ENCODE data around the gene YEATS2. TPM values are rescaled to one million over a fixed set of nuclear protein-coding genes. Genes with fewer than 3 reads are reported as not detected.

The YEATS2 gene
- total RNA-seq, 1 donor from 2014 or later = 45.3 TPM

DNA sequence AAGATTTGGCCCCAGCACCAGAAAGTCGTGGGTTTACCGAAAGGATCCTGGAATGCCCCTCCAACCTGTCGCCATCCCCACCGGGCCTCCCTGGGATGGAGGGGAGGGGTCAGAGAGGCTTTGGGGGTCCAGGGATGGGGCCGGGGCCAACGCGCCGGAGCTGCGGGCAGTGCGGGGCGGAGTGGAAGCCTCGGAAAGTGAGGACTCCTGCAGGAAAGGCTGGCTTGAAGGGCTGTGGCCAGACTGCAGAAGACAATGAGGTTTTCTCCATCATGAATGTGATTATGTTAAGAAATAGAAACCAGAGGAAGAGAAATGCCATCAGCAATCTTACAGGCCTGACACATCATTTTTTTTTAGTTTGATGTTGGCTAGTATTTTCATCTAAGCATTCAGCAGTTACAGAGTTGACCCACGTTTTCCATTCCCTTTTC lies 738 bp downstream of the YEATS2 start:
- H3K4me3 ChIP-seq (ENCODE audit: insufficient read depth, low read depth, low read length) = peak overlapping the region; percentile 93
- peak overlapping the region; percentile 94 for H2AFZ ChIP-seq (ENCODE audit: low read depth, low read length)
- peak overlapping the region; percentile 93 for H3K4me2 ChIP-seq (ENCODE audit: low read length)
- H3K27ac ChIP-seq (ENCODE audit: low read depth, low read length) = peak overlapping the region; percentile 84
- Mint-ChIP-seq H3K27ac (ENCODE audit: unreplicated experiment) (peak overlapping the region; percentile 59), H3K36me3 (ENCODE audit: low read depth, unreplicated experiment) (peaks cover 3% of the 10 kb centered on the region), H3K9me3 (ENCODE audit: unreplicated experiment) (no peaks in the 10 kb centered on the region), H3K4me1 (ENCODE audit: low read depth, unreplicated experiment) (peaks cover 20% of the 10 kb centered on the region), H3K27me3 (ENCODE audit: low read depth, unreplicated experiment) (no peaks in the 10 kb centered on the region), H3K4me3 (ENCODE audit: unreplicated experiment) (peak overlapping the region; percentile 94)
- peak overlapping the region; percentile 96 for H3K9ac ChIP-seq (ENCODE audit: low read length)
- peaks cover 9% of the 10 kb centered on the region for H3K4me1 ChIP-seq (ENCODE audit: insufficient read depth, low read length)
- H4K20me1 ChIP-seq (ENCODE audit: insufficient read depth, low read length) = peaks cover 45% of the 10 kb centered on the region
- H3K36me3 ChIP-seq (ENCODE audit: insufficient read depth, low read length) = peaks cover 2% of the 10 kb centered on the region
- no peaks in the 10 kb centered on the region for H3K9me3 ChIP-seq (ENCODE audit: insufficient read depth, low read depth, low read length)
- FAIRE-seq (no peak), DNase-seq (ENCODE audit: low read depth) (peak; percentile 30)
- TF ChIP-seq, protein P1, sequence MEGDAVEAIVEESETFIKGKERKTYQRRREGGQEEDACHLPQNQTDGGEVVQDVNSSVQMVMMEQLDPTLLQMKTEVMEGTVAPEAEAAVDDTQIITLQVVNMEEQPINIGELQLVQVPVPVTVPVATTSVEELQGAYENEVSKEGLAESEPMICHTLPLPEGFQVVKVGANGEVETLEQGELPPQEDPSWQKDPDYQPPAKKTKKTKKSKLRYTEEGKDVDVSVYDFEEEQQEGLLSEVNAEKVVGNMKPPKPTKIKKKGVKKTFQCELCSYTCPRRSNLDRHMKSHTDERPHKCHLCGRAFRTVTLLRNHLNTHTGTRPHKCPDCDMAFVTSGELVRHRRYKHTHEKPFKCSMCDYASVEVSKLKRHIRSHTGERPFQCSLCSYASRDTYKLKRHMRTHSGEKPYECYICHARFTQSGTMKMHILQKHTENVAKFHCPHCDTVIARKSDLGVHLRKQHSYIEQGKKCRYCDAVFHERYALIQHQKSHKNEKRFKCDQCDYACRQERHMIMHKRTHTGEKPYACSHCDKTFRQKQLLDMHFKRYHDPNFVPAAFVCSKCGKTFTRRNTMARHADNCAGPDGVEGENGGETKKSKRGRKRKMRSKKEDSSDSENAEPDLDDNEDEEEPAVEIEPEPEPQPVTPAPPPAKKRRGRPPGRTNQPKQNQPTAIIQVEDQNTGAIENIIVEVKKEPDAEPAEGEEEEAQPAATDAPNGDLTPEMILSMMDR (IDR thresholded peaks at IDR 0.05; ENCODE audit: insufficient read depth, low read depth, low read length) = no peak
- TF ChIP-seq EZH2 (IDR thresholded peaks at IDR 0.05; ENCODE audit: insufficient read depth, low read length) = no peak
- H3K27me3 ChIP-seq (ENCODE audit: insufficient read depth, low read length) = no peaks in the 10 kb centered on the region
- peaks cover 57% of the 10 kb centered on the region for H3K79me2 ChIP-seq (ENCODE audit: insufficient read depth, low read length)

DNA sequence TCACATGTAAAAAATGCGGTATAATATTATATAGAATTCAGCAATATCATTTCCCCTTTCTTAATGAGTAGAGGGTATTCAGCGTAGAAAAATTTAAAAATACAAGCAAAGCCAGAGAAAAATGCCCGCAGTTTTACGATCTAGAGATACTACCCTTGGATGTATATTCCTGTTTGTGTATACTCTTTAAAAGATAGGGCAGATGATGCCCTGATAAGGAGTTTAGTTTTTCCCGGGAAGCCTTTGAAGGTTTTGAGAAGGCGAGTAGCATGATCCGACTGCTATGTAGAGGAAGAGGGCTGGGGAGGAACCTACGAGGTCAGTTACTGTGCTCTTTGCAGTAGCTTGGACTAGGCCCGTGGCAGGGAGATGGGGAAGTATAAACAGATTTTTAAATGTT lies 1.2 kb downstream of the YEATS2 start:
- Mint-ChIP-seq H3K27me3 (ENCODE audit: low read depth, unreplicated experiment) (no peaks in the 10 kb centered on the region), H3K4me3 (ENCODE audit: unreplicated experiment) (peak overlapping the region; percentile 94), H3K9me3 (ENCODE audit: unreplicated experiment) (no peaks in the 10 kb centered on the region), H3K27ac (ENCODE audit: unreplicated experiment) (peak overlapping the region; percentile 80), H3K4me1 (ENCODE audit: low read depth, unreplicated experiment) (peaks cover 23% of the 10 kb centered on the region), H3K36me3 (ENCODE audit: low read depth, unreplicated experiment) (peaks cover 3% of the 10 kb centered on the region)
- Histone ChIP-seq H2AFZ (ENCODE audit: low read depth, low read length) (no peak overlapping the region), H3K4me3 (ENCODE audit: insufficient read depth, low read depth, low read length) (peak overlapping the region; percentile 93), H3K79me2 (ENCODE audit: insufficient read depth, low read length) (peaks cover 61% of the 10 kb centered on the region), H3K36me3 (ENCODE audit: insufficient read depth, low read length) (peaks cover 2% of the 10 kb centered on the region), H3K9me3 (ENCODE audit: insufficient read depth, low read depth, low read length) (no peaks in the 10 kb centered on the region), H3K4me1 (ENCODE audit: insufficient read depth, low read length) (peaks cover 9% of the 10 kb centered on the region), H3K4me2 (ENCODE audit: low read length) (peak overlapping the region; percentile 93), H3K27ac (ENCODE audit: low read depth, low read length) (peak overlapping the region; percentile 58), H3K9ac (ENCODE audit: low read length) (peak overlapping the region; percentile 96), H4K20me1 (ENCODE audit: insufficient read depth, low read length) (peaks cover 47% of the 10 kb centered on the region), H3K27me3 (ENCODE audit: insufficient read depth, low read length) (no peaks in the 10 kb centered on the region)
- FAIRE-seq (no peak), DNase-seq (ENCODE audit: low read depth) (peak; percentile 17)
- TF ChIP-seq EZH2 (IDR thresholded peaks at IDR 0.05; ENCODE audit: insufficient read depth, low read length) = no peak

DNA sequence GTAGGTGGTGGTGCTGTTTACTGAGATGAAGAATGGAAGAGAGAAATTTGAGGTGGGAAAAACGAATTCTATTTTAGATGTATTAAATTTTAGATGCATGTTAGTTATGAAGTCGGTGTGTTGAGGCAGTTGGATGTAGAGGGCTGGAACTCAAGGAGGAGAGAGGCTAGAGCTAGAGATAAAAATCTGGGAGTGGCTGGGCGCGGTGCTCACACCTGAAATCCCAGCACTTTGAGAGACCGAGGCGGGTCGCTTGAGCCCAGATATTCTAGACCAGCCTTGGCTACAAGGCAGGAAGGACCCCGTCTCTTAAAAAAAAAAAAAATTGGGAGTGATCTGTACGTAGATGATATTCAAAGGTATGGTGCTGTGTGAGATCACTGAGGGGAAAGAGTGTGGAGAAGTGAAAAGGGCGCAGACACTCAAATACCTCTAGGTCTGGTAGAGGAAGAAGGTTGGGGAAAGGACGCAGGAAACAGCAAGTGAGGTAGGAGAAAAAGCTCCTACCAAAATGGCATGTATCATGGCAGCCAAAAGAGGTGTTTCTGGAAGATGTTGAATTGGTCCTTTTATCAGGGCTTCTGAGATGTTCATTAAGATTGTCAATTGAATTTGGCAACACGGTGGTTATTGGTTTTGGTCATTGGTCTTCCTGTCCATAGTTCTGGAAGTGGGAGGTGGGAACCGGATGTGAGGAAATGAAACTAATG lies 1.8 kb downstream of the YEATS2 start:
- Histone ChIP-seq H3K4me2 (ENCODE audit: low read length) (peak overlapping the region; percentile 93), H3K27me3 (ENCODE audit: insufficient read depth, low read length) (no peaks in the 10 kb centered on the region), H3K4me3 (ENCODE audit: insufficient read depth, low read depth, low read length) (peak overlapping the region; percentile 93), H3K9me3 (ENCODE audit: insufficient read depth, low read depth, low read length) (no peaks in the 10 kb centered on the region), H4K20me1 (ENCODE audit: insufficient read depth, low read length) (peaks cover 52% of the 10 kb centered on the region), H3K9ac (ENCODE audit: low read length) (peak overlapping the region; percentile 96), H3K79me2 (ENCODE audit: insufficient read depth, low read length) (peaks cover 67% of the 10 kb centered on the region), H3K36me3 (ENCODE audit: insufficient read depth, low read length) (peaks cover 2% of the 10 kb centered on the region), H2AFZ (ENCODE audit: low read depth, low read length) (no peak overlapping the region), H3K4me1 (ENCODE audit: insufficient read depth, low read length) (peaks cover 9% of the 10 kb centered on the region), H3K27ac (ENCODE audit: low read depth, low read length) (no peak overlapping the region)
- Mint-ChIP-seq H3K9me3 (ENCODE audit: unreplicated experiment) (no peaks in the 10 kb centered on the region), H3K27me3 (ENCODE audit: low read depth, unreplicated experiment) (no peaks in the 10 kb centered on the region), H3K36me3 (ENCODE audit: low read depth, unreplicated experiment) (peaks cover 6% of the 10 kb centered on the region), H3K27ac (ENCODE audit: unreplicated experiment) (peak overlapping the region; percentile 80), H3K4me1 (ENCODE audit: low read depth, unreplicated experiment) (peaks cover 26% of the 10 kb centered on the region), H3K4me3 (ENCODE audit: unreplicated experiment) (peak overlapping the region; percentile 94)
- FAIRE-seq (no peak), DNase-seq (ENCODE audit: low read depth) (no peak)
- TF ChIP-seq, protein P1 (IDR thresholded peaks at IDR 0.05; ENCODE audit: insufficient read depth, low read depth, low read length) = no peak
- no peak for TF ChIP-seq EZH2 (IDR thresholded peaks at IDR 0.05; ENCODE audit: insufficient read depth, low read length)

Data from astrocyte (in vitro differentiated cells and primary cell).